Activated gamma-delta T cell treated with anti-CD3 and anti-CD28 coated beads, Interleukin-2, amount 50 U/mL, for 16 hours (primary cell): ENCODE results near the gene DDAH1.
"Not testable (repeated sequence)": the region's sequence is repeated elsewhere in the genome, so short reads cannot be mapped to it uniquely, and the experiment has no call there.

Experiments used
- DNase-seq: peaks from one replicate; pipeline ENCODE4 v3.0.0-alpha.2; 2020; ENCODE audit warnings: low read depth

DDAH1 gene

GRCh38 chr1:85470130-85470529, 5.2 kb upstream of the DDAH1 start:
- DNase-seq, result not testable (repeated sequence)

- DNase-seq, result no peak
Observed at GRCh38 chr1:85467929-85468540, 3.1 kb upstream of the DDAH1 start.

GRCh38 chr1:85467036-85467435, 2.1 kb upstream of the DDAH1 start:
- DNase-seq, result no peak

- no peak for DNase-seq
Observed at GRCh38 chr1:85465786-85466134, 801 bp upstream of the DDAH1 start.

- no peak for DNase-seq
Observed at GRCh38 chr1:85464497-85465098, 361 bp downstream of the DDAH1 start.

GRCh38 chr1:85463731-85464496, 1.0 kb downstream of the DDAH1 start:
- DNase-seq, result no peak

GRCh38 chr1:85462931-85463649, 1.9 kb downstream of the DDAH1 start:
- DNase-seq, result no peak

- DNase-seq, result no peak
Observed at GRCh38 chr1:85461216-85461918, 3.6 kb downstream of the DDAH1 start.

GRCh38 chr1:85460555-85461088, 4.3 kb downstream of the DDAH1 start:
- DNase-seq, result no peak

GRCh38 chr1:85459290-85459689, 5.7 kb downstream of the DDAH1 start:
- DNase-seq, result no peak

GRCh38 chr1:85454214-85454613, 10.7 kb downstream of the DDAH1 start:
- DNase-seq, result no peak

- DNase-seq, result no peak
Observed at GRCh38 chr1:85453640-85454194, 11.2 kb downstream of the DDAH1 start.

GRCh38 chr1:85452948-85453347, 12.0 kb downstream of the DDAH1 start:
- DNase-seq, result no peak

GRCh38 chr1:85451236-85451830, 13.6 kb downstream of the DDAH1 start:
- DNase-seq, result no peak

GRCh38 chr1:85450832-85451231, 14.1 kb downstream of the DDAH1 start:
- DNase-seq, result no peak

GRCh38 chr1:85449356-85449755, 15.6 kb downstream of the DDAH1 start:
- no peak for DNase-seq

- DNase-seq, result no peak
Observed at GRCh38 chr1:85448358-85448757, 16.6 kb downstream of the DDAH1 start.

GRCh38 chr1:85447006-85447943, 17.7 kb downstream of the DDAH1 start:
- DNase-seq, result no peak

- DNase-seq, result no peak
Observed at GRCh38 chr1:85445906-85446305, 19.1 kb downstream of the DDAH1 start.

GRCh38 chr1:85444381-85444780, 20.6 kb downstream of the DDAH1 start:
- no peak for DNase-seq
